ENCODE data around the gene B3GAT3.
"Not testable (repeated sequence)": the region's sequence is repeated elsewhere in the genome, so short reads cannot be mapped to it uniquely, and the experiment has no call there.

The B3GAT3 gene

DNA sequence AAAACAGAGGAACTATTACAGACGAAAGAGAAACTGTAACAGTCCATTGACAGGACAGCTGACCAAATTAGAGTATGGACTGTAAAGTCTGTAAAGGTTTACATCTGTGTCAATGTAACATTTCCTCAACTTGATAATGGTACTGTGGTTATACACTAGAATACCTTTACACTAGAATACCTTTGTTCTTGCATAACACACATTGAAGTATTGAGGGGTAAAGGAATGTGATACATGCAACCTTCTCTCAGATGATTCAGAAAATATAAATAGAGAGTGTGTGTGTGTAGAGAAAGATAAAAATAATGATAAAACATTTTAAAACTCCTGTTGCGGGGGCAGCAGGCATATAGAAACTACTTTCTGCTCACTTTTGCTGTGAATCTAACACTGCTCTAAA is 42.5 kb downstream of the B3GAT3 start:
- no peak for DNase-seq (ENCODE audit: low read depth, low spot score)

GRCh38 chr11:62578541-62578940 is 43.2 kb downstream of the B3GAT3 start:
- no peak for DNase-seq (ENCODE audit: low read depth, low spot score)

DNA sequence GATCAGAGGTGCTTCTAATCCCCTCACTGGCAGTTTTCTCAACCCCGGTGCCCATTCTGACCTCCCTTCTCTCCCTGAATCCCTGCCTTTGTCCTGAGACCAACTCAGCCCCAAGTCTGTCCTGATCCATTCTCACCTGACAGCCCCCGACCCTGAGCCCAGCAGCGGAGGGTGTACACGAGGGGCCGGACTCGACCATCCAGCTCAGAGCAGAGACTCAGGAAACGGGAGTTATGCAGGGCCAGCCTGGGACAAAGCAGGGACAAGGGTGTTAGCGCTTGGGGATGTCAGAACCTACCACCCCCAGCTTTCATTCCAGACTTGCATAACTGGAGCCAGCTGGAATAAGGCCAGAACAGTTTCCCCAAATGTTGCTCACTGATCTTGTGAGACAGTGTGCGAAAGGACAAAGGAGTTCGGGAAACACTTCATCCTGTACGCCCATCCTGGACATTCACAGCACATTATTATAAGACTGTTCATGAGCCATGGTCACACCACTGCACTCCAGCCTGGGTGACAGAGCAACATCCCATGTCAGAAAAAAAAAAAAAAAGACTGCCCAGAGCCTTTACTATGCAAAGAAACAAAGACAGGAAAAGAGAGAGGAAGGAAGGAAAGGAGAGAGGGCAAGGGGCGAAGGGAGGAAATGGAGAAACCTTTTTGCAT is 44.6 kb downstream of the B3GAT3 start:
- DNase-seq (ENCODE audit: low read depth, low spot score) = no peak

DNA sequence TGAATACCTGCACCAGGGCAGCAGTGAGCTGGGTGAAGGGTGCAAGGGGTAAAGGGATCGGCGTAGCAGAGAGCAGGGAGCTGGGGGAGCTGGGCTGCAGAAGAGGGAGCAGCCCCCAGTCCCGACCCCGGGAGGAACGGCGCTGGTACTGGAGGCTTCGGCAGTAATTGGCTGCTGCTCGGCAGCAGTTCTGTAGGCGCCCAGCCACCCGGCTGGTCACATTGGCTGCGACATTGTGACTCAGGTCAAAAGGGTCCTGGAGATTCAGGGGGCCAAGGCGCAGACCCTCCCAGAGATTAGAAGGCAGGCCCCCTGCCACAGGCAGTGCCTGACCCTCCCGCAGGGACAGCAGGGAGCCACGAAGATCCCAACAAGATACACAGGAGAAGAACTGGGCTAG is 45.9 kb downstream of the B3GAT3 start:
- no peak for DNase-seq (ENCODE audit: low read depth, low spot score)

GRCh38 chr11:62575156-62575555 is 46.6 kb downstream of the B3GAT3 start:
- DNase-seq (ENCODE audit: low read depth, low spot score) = no peak

- DNase-seq (ENCODE audit: low read depth, low spot score) = no peak
Measured at GRCh38 chr11:62574363-62575071, 47.3 kb downstream of the B3GAT3 start.

GRCh38 chr11:62573592-62574362 is 48.0 kb downstream of the B3GAT3 start, which contains the start of gene EEF1G:
EEF1G (minus strand) TSS chr11:62573891; CDS start chr11:62573842, 49 bp downstream.
- peak; percentile 100 for DNase-seq (ENCODE audit: low read depth, low spot score)

DNA sequence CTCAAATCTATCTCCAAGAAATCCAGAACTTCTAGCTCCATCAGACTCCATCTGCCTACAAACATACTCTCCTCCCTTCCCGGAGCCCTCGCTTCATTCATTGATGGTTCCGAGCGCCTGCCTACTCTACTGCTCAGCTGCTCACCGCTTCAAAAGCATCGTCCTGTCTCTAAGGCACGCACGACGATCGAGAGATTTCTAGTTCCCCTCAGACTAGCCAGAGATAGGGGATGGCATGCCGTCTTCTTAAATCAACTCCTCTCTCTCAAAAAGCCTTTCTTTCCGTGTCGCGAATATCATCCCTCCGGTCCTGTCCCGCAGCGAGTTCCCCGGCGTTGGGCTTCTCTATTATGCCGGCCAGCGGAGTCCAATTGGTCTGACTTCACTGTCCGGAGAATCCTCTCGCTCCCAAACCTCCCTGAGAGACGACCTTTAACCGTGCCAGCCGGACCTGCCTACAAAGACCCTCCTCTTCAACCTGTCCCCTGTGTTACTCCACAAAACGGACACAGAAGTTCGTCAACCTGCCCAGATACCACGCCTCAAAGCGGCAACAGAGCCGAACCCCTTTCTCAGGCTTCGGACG is 48.7 kb downstream of the B3GAT3 start:
- DNase-seq (ENCODE audit: low read depth, low spot score) = peak; percentile 38

DNA sequence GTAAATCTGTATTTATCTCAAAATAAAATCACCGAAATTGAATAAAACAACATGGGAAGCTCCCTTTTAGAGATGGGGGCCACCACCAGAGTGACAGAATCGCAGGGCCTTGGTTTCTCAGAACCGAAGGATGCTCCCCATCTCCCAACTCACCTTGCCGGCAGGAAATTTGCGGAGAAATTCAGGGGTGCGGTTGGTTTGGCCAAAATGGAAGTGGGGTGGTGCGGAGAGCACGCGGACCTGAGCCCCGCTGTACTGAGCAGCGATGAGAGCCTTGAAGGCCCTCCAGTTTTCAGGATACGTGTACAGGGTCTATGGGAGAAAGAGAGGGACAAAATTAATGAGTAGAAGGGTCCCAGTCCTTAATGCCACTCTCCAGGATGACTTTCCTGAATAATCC is 49.4 kb downstream of the B3GAT3 start:
- no peak for DNase-seq (ENCODE audit: low read depth, low spot score)

GRCh38 chr11:62571493-62571892 is 50.3 kb downstream of the B3GAT3 start:
- DNase-seq (ENCODE audit: low read depth, low spot score) = not testable (repeated sequence)

DNA sequence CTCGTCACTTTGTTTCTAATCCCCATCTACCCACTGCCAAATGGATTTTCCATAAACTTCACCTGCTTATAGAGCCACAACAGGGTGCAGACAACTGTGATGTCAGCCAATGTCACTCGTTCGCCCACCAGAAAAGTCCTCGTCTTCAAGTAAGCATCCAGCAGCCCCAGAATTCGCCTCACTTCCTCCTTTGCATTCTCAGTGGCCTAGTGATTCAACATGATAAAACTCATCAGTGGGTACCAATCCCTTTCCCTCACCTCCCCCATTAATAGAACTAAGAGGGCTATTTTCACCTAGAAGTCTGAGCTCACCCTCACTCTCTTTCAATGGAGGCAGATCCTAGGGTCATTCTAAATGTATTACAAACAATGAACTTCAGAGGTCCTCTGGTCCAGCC is 50.9 kb downstream of the B3GAT3 start:
- DNase-seq (ENCODE audit: low read depth, low spot score) = not testable (repeated sequence)

- DNase-seq (ENCODE audit: low read depth, low spot score) = no peak
Measured at GRCh38 chr11:62569611-62570010, 52.2 kb downstream of the B3GAT3 start.

DNA sequence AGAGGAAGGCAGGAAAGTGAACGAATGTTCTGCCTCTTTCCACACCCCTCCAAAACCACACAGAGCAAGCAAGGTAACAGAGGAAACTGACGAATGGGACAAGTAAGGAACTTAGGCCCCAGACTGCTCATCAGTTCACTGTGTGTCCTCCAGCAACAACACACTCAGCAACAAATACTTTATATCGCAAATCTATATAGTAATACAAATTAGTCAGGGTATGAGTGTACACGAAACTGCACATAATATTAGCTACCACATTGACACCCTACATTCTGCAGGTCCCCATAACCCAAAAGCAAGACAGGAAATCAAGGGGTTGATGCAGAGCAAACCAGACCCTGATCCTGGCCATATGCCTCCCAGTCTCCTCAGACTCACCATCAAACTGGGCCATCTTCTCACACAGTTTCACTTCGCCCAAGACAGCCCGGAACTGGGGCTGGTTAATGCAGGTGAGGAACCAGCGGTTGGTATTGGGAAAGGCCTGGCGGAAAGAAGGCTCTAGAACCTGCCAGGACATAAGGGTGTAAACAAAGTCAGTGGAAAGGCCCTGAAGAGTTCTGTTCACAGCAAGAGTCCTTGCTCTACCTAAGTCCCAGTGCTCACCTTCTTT is 54.7 kb downstream of the B3GAT3 start:
- DNase-seq (ENCODE audit: low read depth, low spot score) = no peak

GRCh38 chr11:62566247-62566646 is 55.5 kb downstream of the B3GAT3 start:
- no peak for DNase-seq (ENCODE audit: low read depth, low spot score)
